ENCODE data around the gene ATP2B3. TPM values are rescaled to one million over a fixed set of nuclear protein-coding genes. Genes with fewer than 3 reads are reported as not detected.
A peak's percentile ranks its signal among the peaks of the same experiment; 100 is the strongest.

ATP2B3 gene
- total and polyA plus RNA-seq, 2 donors (not counting 3 experiments of a cell fraction or from before 2014, with no cell fraction given): 0.01 to 0.07 TPM

GRCh38 chrX:153469811-153470410, 47.5 kb upstream of the ATP2B3 start:
- H3K9me3 ChIP-seq (replicated peaks; ENCODE audit: control insufficient read depth, insufficient read depth, low read length): no peaks in the 10 kb centered on the region
- H3K9me1 ChIP-seq (replicated peaks; ENCODE audit: control insufficient read depth, extremely low read depth, insufficient read depth, low read length): no peaks in the 10 kb centered on the region
- no peaks in the 10 kb centered on the region for H3K36me3 ChIP-seq (ENCODE audit: control insufficient read depth in 2 of 2, extremely low read depth in 1 of 2, insufficient read depth in 2 of 2, low read length in 2 of 2)
- peak overlapping the region; percentile 85 for H3K4me2 ChIP-seq (ENCODE audit: insufficient read depth, low read length)
- H3K9ac ChIP-seq (replicated peaks; ENCODE audit: extremely low read depth, insufficient read depth, low read length): peak overlapping the region; percentile 69
- intact Hi-C loops (cut with micrococcal nuclease): loop anchor here (1.0 kb wide), 2 partner anchors 37 to 511 kb away; no protein-coding TSS in a partner anchor
- peak overlapping the region; percentile 53 for H3K27ac ChIP-seq (ENCODE audit: insufficient read depth, low read depth, low read length)
- BruUV-seq (replicated peaks): TSS peak; percentile 57
- ChIA-PET CTCF (interaction anchor here (0.6 to 6.8 kb wide), 15 partner anchors 9 to 528 kb away, joined by 3 to 189 read pairs (median 7); partner anchors contain the start of gene BGN), POLR2A (interaction anchor here (0.5 to 2.2 kb wide), 2 partner anchors 26 to 43 kb away, joined by 4 to 9 read pairs; partner anchors contain the start of gene BGN)
- peak overlapping the region; percentile 61 to 73 (median 64) for H3K4me3 ChIP-seq (replicated peaks in 1 of 3; ENCODE audit: insufficient read depth in 1 of 3, low read depth in 1 of 3, low read length in 3 of 3)
- H3K79me2 ChIP-seq (ENCODE audit: control insufficient read depth, insufficient read depth, low read length): peaks cover 4% of the 10 kb centered on the region
- H3K4me1 ChIP-seq (ENCODE audit: control insufficient read depth, extremely low read depth, insufficient read depth, low read length): peaks cover 7% of the 10 kb centered on the region
- DNase-seq (ENCODE audit: low read depth, low spot score) (peak; percentile 32), FAIRE-seq (peak; percentile 65)
- H4K20me1 ChIP-seq (replicated peaks; ENCODE audit: control insufficient read depth, extremely low read depth, insufficient read depth, low read length): no peaks in the 10 kb centered on the region
- dilution Hi-C loops (cut with MboI; ENCODE audit: extremely low pct_ligation_motif_present, low sequenced_read_pairs): no loop called here
- peak overlapping the region; percentile 79 for H2AFZ ChIP-seq (ENCODE audit: low read depth, low read length)
- TF ChIP-seq MAX (IDR thresholded peaks at IDR 0.05; ENCODE audit: insufficient read depth, insufficient read length) (peak; percentile 4), FOS (IDR thresholded peaks at IDR 0.05; ENCODE audit: borderline replicate concordance, insufficient read depth, low read length) (no peak), POLR2AphosphoS5 (IDR thresholded peaks at IDR 0.05; ENCODE audit: insufficient read depth, low read depth, low read length) (no peak), CTCF (IDR thresholded peaks at IDR 0.05; ENCODE audit: extremely low read depth in 1 of 2, insufficient read depth in 1 of 2, low read depth in 1 of 2, low read length in 2 of 2) (peak; percentile 9 to 16)
- no peaks in the 10 kb centered on the region for H3K27me3 ChIP-seq (ENCODE audit: control insufficient read depth in 2 of 2, insufficient read depth in 2 of 2, low read length in 2 of 2)
